ENCODE results near the gene PREP. TPM values are rescaled to one million over a fixed set of nuclear protein-coding genes. Genes with fewer than 3 reads are reported as not detected.

PREP gene
- total RNA-seq, 2 donors from 2014 or later = 13.7 to 16.8 TPM

DNA sequence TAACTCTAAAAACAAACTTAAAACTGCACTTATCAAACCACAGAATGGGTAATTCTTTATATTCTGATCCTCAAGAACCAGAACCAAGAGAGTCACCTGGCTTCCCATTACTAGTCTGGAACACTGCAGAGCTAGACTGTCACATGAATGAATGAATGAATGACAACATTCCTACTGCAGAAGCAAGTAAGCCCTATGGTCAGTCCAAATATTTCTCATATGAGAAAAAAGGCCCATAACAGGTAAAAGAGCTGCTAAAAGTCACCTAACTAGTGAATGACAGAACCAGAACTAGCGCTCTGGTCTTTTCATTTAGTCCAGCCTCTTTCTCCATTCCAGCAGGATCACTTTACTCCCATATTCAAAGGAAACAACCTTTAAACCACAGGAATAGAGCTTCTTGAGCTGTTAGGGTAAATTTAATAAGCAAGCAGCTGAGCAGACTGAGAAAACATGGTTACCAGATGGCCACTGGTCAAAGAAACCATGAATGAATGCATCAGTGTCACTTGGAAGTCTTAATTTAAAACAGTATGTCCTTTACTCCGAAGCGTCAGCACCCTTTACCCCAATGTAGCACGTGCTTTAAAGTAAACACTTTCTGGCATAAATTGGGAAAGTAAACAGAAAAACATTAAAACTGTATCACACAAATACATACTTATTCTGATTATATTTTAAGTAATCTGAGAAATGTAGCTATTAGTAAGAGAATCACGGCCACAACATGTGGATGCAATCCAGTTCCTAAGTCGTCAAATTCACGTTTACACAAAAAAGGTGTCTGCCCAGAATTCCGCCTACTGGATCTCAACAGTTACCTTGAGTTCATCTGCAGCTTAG lies 1.4 kb downstream of the PREP start:
- H3K4me1 ChIP-seq = peaks cover 0 to 39% of the 10 kb centered on the region in 2 donors
- TF ChIP-seq, protein P1, sequence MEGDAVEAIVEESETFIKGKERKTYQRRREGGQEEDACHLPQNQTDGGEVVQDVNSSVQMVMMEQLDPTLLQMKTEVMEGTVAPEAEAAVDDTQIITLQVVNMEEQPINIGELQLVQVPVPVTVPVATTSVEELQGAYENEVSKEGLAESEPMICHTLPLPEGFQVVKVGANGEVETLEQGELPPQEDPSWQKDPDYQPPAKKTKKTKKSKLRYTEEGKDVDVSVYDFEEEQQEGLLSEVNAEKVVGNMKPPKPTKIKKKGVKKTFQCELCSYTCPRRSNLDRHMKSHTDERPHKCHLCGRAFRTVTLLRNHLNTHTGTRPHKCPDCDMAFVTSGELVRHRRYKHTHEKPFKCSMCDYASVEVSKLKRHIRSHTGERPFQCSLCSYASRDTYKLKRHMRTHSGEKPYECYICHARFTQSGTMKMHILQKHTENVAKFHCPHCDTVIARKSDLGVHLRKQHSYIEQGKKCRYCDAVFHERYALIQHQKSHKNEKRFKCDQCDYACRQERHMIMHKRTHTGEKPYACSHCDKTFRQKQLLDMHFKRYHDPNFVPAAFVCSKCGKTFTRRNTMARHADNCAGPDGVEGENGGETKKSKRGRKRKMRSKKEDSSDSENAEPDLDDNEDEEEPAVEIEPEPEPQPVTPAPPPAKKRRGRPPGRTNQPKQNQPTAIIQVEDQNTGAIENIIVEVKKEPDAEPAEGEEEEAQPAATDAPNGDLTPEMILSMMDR (IDR thresholded peaks at IDR 0.05) = no peak
- H3K36me3 ChIP-seq = no peaks in the 10 kb centered on the region
- no peak for DNase-seq (ENCODE audit: low spot score)
- no peaks in the 10 kb centered on the region for H3K9me3 ChIP-seq
- no peaks in the 10 kb centered on the region for H3K27me3 ChIP-seq
- H3K27ac ChIP-seq = no peak overlapping the region
- H3K4me3 ChIP-seq = peak overlapping the region; percentile 88 to 99

DNA sequence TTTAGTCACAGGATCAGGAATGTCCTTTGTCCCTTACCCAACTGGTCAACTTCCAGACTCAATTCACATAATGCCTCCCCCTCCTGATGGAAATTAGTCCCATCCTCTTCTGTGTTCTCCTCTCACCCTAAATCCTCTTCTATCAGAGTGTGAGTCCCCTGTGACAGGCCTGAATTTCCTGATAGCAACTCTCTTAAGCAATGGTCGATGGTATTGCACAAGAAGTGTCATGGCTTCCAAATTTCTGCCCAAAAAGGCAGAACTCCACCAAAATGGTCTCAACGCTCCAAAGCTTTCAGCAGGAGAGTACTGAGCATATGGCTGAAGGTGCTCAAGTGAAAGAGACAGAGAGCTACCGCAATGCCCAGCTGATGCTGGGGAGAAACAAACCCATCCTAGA lies 2.4 kb downstream of the PREP start:
- no peaks in the 10 kb centered on the region for H3K9me3 ChIP-seq
- DNase-seq (ENCODE audit: low spot score) = no peak
- H3K4me1 ChIP-seq = peaks cover 0 to 39% of the 10 kb centered on the region in 2 donors
- no peak overlapping the region for H3K27ac ChIP-seq
- H3K27me3 ChIP-seq = no peaks in the 10 kb centered on the region
- H3K36me3 ChIP-seq = peaks cover 7% of the 10 kb centered on the region
- TF ChIP-seq, protein P1 (IDR thresholded peaks at IDR 0.05) = no peak
- no peak overlapping the region for H3K4me3 ChIP-seq

DNA sequence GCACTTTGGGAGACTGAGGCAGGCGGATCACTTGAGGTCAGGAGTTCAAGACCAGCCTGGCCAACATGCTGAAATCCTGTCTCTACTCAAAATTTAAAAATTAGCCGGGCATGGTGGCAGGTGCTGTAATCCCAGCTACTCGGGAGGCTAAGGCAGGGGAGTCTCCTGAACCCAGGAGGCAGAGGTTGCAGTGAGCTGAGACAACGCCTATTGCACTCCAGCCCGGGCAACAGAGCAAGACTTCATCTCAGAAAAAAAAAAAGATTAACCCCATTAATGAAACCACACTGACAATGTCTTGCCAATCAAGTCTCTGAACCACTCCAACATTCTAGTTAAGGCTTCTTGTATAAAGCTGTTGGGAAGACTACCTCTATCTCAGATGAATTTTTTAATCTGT lies 4.0 kb downstream of the PREP start:
- TF ChIP-seq, protein P1 (IDR thresholded peaks at IDR 0.05) = no peak
- no peak for DNase-seq (ENCODE audit: low spot score)
- Histone ChIP-seq H3K27me3 (no peaks in the 10 kb centered on the region), H3K36me3 (peaks cover 13% of the 10 kb centered on the region), H3K27ac (no peak overlapping the region), H3K4me1 (peaks cover 0 to 35% of the 10 kb centered on the region in 2 donors), H3K4me3 (no peak overlapping the region), H3K9me3 (no peaks in the 10 kb centered on the region)

DNA sequence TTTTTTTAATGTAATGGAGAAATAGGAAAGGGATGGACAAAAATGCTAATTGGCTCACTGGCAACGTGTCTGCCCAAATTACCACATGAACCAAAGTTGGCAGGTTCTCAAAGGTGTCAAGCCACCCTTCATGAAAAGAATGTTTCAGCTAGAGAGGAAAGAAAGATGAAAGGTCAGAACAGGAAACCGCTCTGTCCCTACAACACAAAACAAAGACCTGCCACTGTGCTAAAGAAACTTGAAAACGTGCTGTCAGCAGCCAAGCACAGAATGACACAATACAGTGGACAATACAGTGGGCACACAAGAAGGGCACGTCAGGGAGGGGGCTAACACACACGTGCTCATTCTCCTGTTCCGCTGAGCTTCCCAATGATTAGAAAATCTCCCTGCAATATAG lies 4.9 kb downstream of the PREP start:
- Histone ChIP-seq H3K27me3 (no peaks in the 10 kb centered on the region), H3K27ac (no peak overlapping the region), H3K4me3 (no peak overlapping the region), H3K36me3 (peaks cover 13% of the 10 kb centered on the region), H3K4me1 (peaks cover 0 to 31% of the 10 kb centered on the region in 2 donors), H3K9me3 (no peaks in the 10 kb centered on the region)
- TF ChIP-seq, protein P1 (IDR thresholded peaks at IDR 0.05) = no peak
- DNase-seq (ENCODE audit: low spot score) = no peak

DNA sequence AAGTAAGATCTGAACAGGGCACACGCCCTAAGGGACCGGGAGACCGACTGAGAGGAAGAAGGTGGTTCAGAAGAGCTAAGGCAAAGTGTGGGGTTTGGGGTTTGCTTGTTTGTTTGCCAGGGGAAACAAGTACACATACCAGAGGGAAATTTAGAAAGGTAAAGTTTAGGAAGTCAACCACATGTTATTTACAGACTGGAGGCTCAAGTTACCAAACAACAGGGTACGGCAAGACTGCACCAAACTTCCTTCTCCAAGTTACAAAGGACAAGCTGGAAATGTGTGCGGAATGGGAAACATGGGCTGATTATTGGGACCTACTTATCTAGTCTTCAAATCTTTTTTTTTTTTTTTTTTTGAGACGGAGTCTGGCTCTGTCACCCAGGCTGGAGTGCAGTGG lies 11.2 kb downstream of the PREP start:
- no peaks in the 10 kb centered on the region for H3K9me3 ChIP-seq
- H3K36me3 ChIP-seq = peaks cover 13% of the 10 kb centered on the region
- TF ChIP-seq, protein P1 (IDR thresholded peaks at IDR 0.05) = no peak
- H3K4me1 ChIP-seq = no peaks in the 10 kb centered on the region
- no peak overlapping the region for H3K27ac ChIP-seq
- no peak for DNase-seq (ENCODE audit: low spot score)
- no peak overlapping the region for H3K4me3 ChIP-seq
- H3K27me3 ChIP-seq = no peaks in the 10 kb centered on the region

Data from right atrium auricular region (tissue), 2 donors.